Choroid plexus epithelial cell (primary cell): Measurements from ENCODE around the gene ANKRD39.

Source experiments
- DNase-seq: peaks from one replicate; pipeline ENCODE4 v3.0.0-alpha.2; 2010; ENCODE audit warnings: low read depth
- H3K4me3 ChIP-seq: 2 replicates; pipeline ENCODE4 v1.5.1; 2011; ENCODE audit warnings: low read depth, mild to moderate bottlenecking, control low read depth, low read length, moderate library complexity
- CTCF ChIP-seq: conservative IDR thresholded peaks from 2 replicates; pipeline ENCODE4 v1.5.1; 2011; ENCODE audit warnings: low read depth, mild to moderate bottlenecking, control low read depth, inconsistent platforms, low read length, moderate library complexity

The ANKRD39 gene

GRCh38 chr2:96887493-96888012, 29.7 kb upstream of the ANKRD39 start:
- H3K4me3 ChIP-seq = no peak overlapping the region
- no peak for TF ChIP-seq CTCF
- DNase-seq = no peak

- TF ChIP-seq CTCF = no peak
- no peak overlapping the region for H3K4me3 ChIP-seq
- DNase-seq = no peak
Observed at GRCh38 chr2:96885432-96886347, 27.9 kb upstream of the ANKRD39 start.

- no peak overlapping the region for H3K4me3 ChIP-seq
- no peak for DNase-seq
- no peak for TF ChIP-seq CTCF
Observed at GRCh38 chr2:96884299-96885094, 26.7 kb upstream of the ANKRD39 start.

- no peak for TF ChIP-seq CTCF
- no peak for DNase-seq
- H3K4me3 ChIP-seq = no peak overlapping the region
Observed at GRCh38 chr2:96883306-96883705, 25.5 kb upstream of the ANKRD39 start.

GRCh38 chr2:96882906-96883305, 25.1 kb upstream of the ANKRD39 start:
- no peak for DNase-seq
- TF ChIP-seq CTCF = no peak
- H3K4me3 ChIP-seq = no peak overlapping the region

GRCh38 chr2:96882230-96882629, 24.4 kb upstream of the ANKRD39 start:
- H3K4me3 ChIP-seq = no peak overlapping the region
- DNase-seq = no peak
- TF ChIP-seq CTCF = no peak
